Measurements from ENCODE around the gene RPS6KA2. TPM values are rescaled to one million over a fixed set of nuclear protein-coding genes. Genes with fewer than 3 reads are reported as not detected.
A peak's percentile ranks its signal among the peaks of the same experiment; 100 is the strongest.
"Not testable (repeated sequence)": the region's sequence is repeated elsewhere in the genome, so short reads cannot be mapped to it uniquely, and the experiment has no call there.

Gene RPS6KA2
- total RNA-seq, 4 donors from 2014 or later = 22.7 to 55.9 (median 40.6) TPM

- TF ChIP-seq POLR2A (IDR thresholded peaks at IDR 0.05) = no peak
- no peak for TF ChIP-seq CTCF (IDR thresholded peaks at IDR 0.05)
- intact Hi-C loops (cut with DNase I; ENCODE audit: low total_unique reads) = no loop called here
- no peak overlapping the region for H3K4me3 ChIP-seq (ENCODE audit: low read depth, poor library complexity, severe bottlenecking)
- DNase-seq (ENCODE audit: low spot score in 2 of 2) = no peak
- WGBS, 2 donors = 93 to 95% methylated on average over 4 of the region's 4 CpGs
These were observed 97.5 kb downstream of the RPS6KA2 start for GRCh38 chr6:166529586-166529985.

GRCh38 chr6:166529058-166529457, 98.0 kb downstream of the RPS6KA2 start:
- intact Hi-C loops (cut with DNase I; ENCODE audit: low total_unique reads); H3K4me3 ChIP-seq (ENCODE audit: low read depth, poor library complexity, severe bottlenecking); DNase-seq (ENCODE audit: low spot score in 2 of 2): not testable (repeated sequence)
- WGBS, 2 donors = 89 to 91% methylated on average over 1 of the region's 1 CpG

GRCh38 chr6:166527849-166528248, 99.2 kb downstream of the RPS6KA2 start:
- H3K4me3 ChIP-seq (ENCODE audit: low read depth, poor library complexity, severe bottlenecking) = no peak overlapping the region
- TF ChIP-seq POLR2A (IDR thresholded peaks at IDR 0.05) (no peak), CTCF (IDR thresholded peaks at IDR 0.05) (no peak)
- DNase-seq (ENCODE audit: low spot score in 2 of 2) = no peak
- intact Hi-C loops (cut with DNase I; ENCODE audit: low total_unique reads) = no loop called here
- WGBS, 2 donors = 88 to 96% methylated on average over 4 of the region's 4 CpGs

GRCh38 chr6:166526937-166527336, 100.1 kb downstream of the RPS6KA2 start:
- 87 to 94% methylated on average over 10 of the region's 10 CpGs for WGBS, 2 donors
- H3K4me3 ChIP-seq (ENCODE audit: low read depth, poor library complexity, severe bottlenecking) = no peak overlapping the region
- intact Hi-C loops (cut with DNase I; ENCODE audit: low total_unique reads) = no loop called here
- DNase-seq (ENCODE audit: low spot score in 2 of 2) = no peak
- no peak for TF ChIP-seq POLR2A (IDR thresholded peaks at IDR 0.05)
- TF ChIP-seq CTCF (IDR thresholded peaks at IDR 0.05) = no peak

GRCh38 chr6:166525567-166525966, 101.5 kb downstream of the RPS6KA2 start:
- TF ChIP-seq POLR2A (IDR thresholded peaks at IDR 0.05) = no peak
- no peak overlapping the region for H3K4me3 ChIP-seq (ENCODE audit: low read depth, poor library complexity, severe bottlenecking)
- no peak for DNase-seq (ENCODE audit: low spot score in 2 of 2)
- whole genome bisulfite sequencing, 2 donors = 88 to 92% methylated on average over 9 of the region's 9 CpGs
- intact Hi-C loops (cut with DNase I; ENCODE audit: low total_unique reads) = no loop called here

GRCh38 chr6:166523782-166524559, 103.1 kb downstream of the RPS6KA2 start:
- WGBS, 2 donors = 82 to 86% methylated on average over 16 of the region's 16 CpGs
- intact Hi-C loops (cut with DNase I; ENCODE audit: low total_unique reads) = no loop called here

More at GRCh38 chr6:166523782-166524559, 103.1 kb downstream of the RPS6KA2 start:
- H3K4me3 ChIP-seq (ENCODE audit: low read depth, poor library complexity, severe bottlenecking) = no peak overlapping the region
- peak in 1 of 2 donors; percentile 50 for DNase-seq (ENCODE audit: low spot score in 2 of 2)
- TF ChIP-seq CTCF (IDR thresholded peaks at IDR 0.05) (no peak), POLR2A (IDR thresholded peaks at IDR 0.05) (no peak)
